Stomach (tissue), 4 donors: Measurements from ENCODE around the gene NPIPB8.
"Not testable (repeated sequence)": the region's sequence is repeated elsewhere in the genome, so short reads cannot be mapped to it uniquely, and the experiment has no call there.

ENCODE experiments used
- POLR2A ChIP-seq, 4 donors: fragments of 450-650 bp; IDR thresholded peaks; one replicate each; pipeline ENCODE4 v1.6.1; 2016; ENCODE audit warnings: antibody characterized with exemption in 4 of 4, control low read depth in 2 of 4, mild to moderate bottlenecking in 1 of 4, moderate library complexity in 1 of 4
- TF ChIP-seq, protein P1 (sequence below), 7 experiments: fragments of 450-650 bp in 4 of 7; fragments of 200-600 bp in 3 of 7; sonication (generic) in 3 of 7; IDR thresholded peaks; one replicate each; pipeline ENCODE4 v1.5.1; 2016 to 2019; ENCODE audit warnings: antibody characterized with exemption in 7 of 7, control low read depth in 2 of 7, mild to moderate bottlenecking in 1 of 7

DNA sequence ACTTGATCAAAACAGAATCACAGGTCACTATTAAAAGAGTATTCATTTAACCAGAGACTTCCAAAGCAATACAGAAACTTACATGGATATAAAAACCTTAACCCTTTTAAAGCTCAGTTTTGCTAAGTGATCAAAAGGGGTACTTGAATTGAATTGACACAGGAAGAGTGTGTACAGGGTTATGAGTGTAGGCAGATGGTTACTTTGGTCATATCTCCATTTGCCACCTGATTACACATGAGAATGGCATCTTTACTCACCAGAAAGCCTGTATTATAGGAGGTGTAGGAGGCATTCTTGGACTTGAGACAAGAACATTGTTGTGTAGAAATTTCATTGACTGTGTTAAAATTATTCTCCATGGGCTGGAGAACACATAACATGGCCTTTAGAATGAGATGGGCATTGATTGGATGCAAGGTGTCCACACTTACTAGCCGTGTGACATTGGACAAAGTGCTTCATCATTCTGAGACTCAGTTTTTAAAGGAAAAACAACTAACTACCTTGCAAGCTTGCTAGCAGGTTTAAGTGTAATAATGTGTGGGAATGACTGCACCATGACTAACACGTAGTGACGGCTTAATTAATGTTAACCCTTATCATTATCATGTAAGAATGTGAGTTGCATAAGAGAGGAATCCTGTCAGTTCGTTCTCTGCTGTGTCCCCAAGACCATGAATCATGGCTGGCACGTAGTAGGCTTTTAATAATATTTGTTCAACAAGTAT, 1.6 kb upstream of the NPIPB8 start:
- TF ChIP-seq, protein P1, sequence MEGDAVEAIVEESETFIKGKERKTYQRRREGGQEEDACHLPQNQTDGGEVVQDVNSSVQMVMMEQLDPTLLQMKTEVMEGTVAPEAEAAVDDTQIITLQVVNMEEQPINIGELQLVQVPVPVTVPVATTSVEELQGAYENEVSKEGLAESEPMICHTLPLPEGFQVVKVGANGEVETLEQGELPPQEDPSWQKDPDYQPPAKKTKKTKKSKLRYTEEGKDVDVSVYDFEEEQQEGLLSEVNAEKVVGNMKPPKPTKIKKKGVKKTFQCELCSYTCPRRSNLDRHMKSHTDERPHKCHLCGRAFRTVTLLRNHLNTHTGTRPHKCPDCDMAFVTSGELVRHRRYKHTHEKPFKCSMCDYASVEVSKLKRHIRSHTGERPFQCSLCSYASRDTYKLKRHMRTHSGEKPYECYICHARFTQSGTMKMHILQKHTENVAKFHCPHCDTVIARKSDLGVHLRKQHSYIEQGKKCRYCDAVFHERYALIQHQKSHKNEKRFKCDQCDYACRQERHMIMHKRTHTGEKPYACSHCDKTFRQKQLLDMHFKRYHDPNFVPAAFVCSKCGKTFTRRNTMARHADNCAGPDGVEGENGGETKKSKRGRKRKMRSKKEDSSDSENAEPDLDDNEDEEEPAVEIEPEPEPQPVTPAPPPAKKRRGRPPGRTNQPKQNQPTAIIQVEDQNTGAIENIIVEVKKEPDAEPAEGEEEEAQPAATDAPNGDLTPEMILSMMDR (IDR thresholded peaks at IDR 0.05): not testable (repeated sequence)
- TF ChIP-seq POLR2A (IDR thresholded peaks at IDR 0.05): not testable (repeated sequence)
